Measurements from ENCODE around the gene ENC1. TPM values are rescaled to one million over a fixed set of nuclear protein-coding genes. Genes with fewer than 3 reads are reported as not detected.

Gene ENC1
- total RNA-seq, 6 donors from 2014 or later, result 9.5 to 34.1 (median 18.0) TPM

- 79 to 83% methylated on average over 3 of the region's 3 CpGs for WGBS, 2 donors
- ATAC-seq (ENCODE audit: low FRiP score in 2 of 2), result no peak
- Histone ChIP-seq H3K4me1 (peaks cover 16 to 17% (median 16%) of the 10 kb centered on the region in 4 donors), H3K4me3 (no peak overlapping the region), H3K27ac (no peak overlapping the region), H3K27me3 (no peaks in the 10 kb centered on the region), H3K9me3 (no peaks in the 10 kb centered on the region), H3K36me3 (no peaks in the 10 kb centered on the region)
- DNase-seq, result no peak
- TF ChIP-seq POLR2A (IDR thresholded peaks at IDR 0.05) (no peak), POLR2AphosphoS5 (IDR thresholded peaks at IDR 0.05) (no peak), CTCF (IDR thresholded peaks at IDR 0.05) (no peak), EP300 (IDR thresholded peaks at IDR 0.05) (no peak)
Measured at GRCh38 chr5:74580729-74581109, 59.8 kb downstream of the ENC1 start.

- H3K27ac ChIP-seq, result no peak overlapping the region
- H3K4me1 ChIP-seq, result peaks cover 16 to 20% (median 16%) of the 10 kb centered on the region in 4 donors
- WGBS, 2 donors, result 73 to 80% methylated on average over 9 of the region's 9 CpGs
- ATAC-seq (ENCODE audit: low FRiP score in 2 of 2), result no peak
- H3K4me3 ChIP-seq, result no peak overlapping the region
- H3K27me3 ChIP-seq, result no peaks in the 10 kb centered on the region
- H3K36me3 ChIP-seq, result no peaks in the 10 kb centered on the region
- no peaks in the 10 kb centered on the region for H3K9me3 ChIP-seq
- TF ChIP-seq POLR2A (IDR thresholded peaks at IDR 0.05) (no peak), POLR2AphosphoS5 (IDR thresholded peaks at IDR 0.05) (no peak), EP300 (IDR thresholded peaks at IDR 0.05) (no peak), CTCF (IDR thresholded peaks at IDR 0.05) (no peak)
- DNase-seq, result no peak
Measured at GRCh38 chr5:74579215-74579614, 61.3 kb downstream of the ENC1 start.

GRCh38 chr5:74578356-74579044 lies 62.0 kb downstream of the ENC1 start:
- H3K27me3 ChIP-seq, result no peaks in the 10 kb centered on the region
- H3K4me1 ChIP-seq, result peaks cover 16 to 20% (median 16%) of the 10 kb centered on the region in 4 donors
- no peaks in the 10 kb centered on the region for H3K36me3 ChIP-seq
- TF ChIP-seq CTCF (IDR thresholded peaks at IDR 0.05), result no peak
- no peak for TF ChIP-seq POLR2A (IDR thresholded peaks at IDR 0.05)
- no peak for TF ChIP-seq EP300 (IDR thresholded peaks at IDR 0.05)
- no peak for TF ChIP-seq POLR2AphosphoS5 (IDR thresholded peaks at IDR 0.05)
- no peak for DNase-seq
- no peak overlapping the region for H3K4me3 ChIP-seq
- no peaks in the 10 kb centered on the region for H3K9me3 ChIP-seq
- 93 to 94% methylated on average over 7 of the region's 7 CpGs for WGBS, 2 donors
- no peak overlapping the region for H3K27ac ChIP-seq
- no peak for ATAC-seq (ENCODE audit: low FRiP score in 2 of 2)

Other genes starting within 250 kb of the ENC1 start
- gene HEXB, start 44.5 kb upstream of the ENC1 start, total RNA-seq, result 100 to 1,000 TPM; 128 to 293 (median 184) TPM
- 10 to 100 TPM in 5 of 6 donors, 1 to 10 TPM in 1; 6.1 to 33.5 (median 16.0) TPM for gene GFM2, start 126.4 kb upstream of the ENC1 start, total RNA-seq
- gene NSA2, start 126.5 kb upstream of the ENC1 start, total RNA-seq, result 10 to 100 TPM; 38.2 to 77.0 (median 49.2) TPM
- gene FAM169A, start 225.7 kb upstream of the ENC1 start, total RNA-seq, result 1 to 10 TPM in 4 of 6 donors, under 1 TPM in 2; 0.11 to 1.4 (median 1.1) TPM